Nephron progenitor cell (in vitro differentiated cells): ENCODE data around the gene C11orf21.

Source experiments
- DNase-seq: peaks from one replicate; pipeline ENCODE4 v3.0.0; 2021
- H3K27ac Mint-ChIP-seq: 2 replicates; pipeline ENCODE4 v1.8.0; 2021; ENCODE audit warnings: mild to moderate bottlenecking, moderate library complexity, mixed read lengths
- H3K27me3 Mint-ChIP-seq: 2 replicates; pipeline ENCODE4 v1.8.0; 2021; ENCODE audit warnings: mild to moderate bottlenecking, low read depth, mixed read lengths; ENCODE audit not compliant: poor library complexity
- H3K36me3 Mint-ChIP-seq: 2 replicates; pipeline ENCODE4 v1.8.0; 2021; ENCODE audit warnings: low read depth, mixed read lengths
- H3K4me1 Mint-ChIP-seq: 2 replicates; pipeline ENCODE4 v1.8.0; 2021; ENCODE audit warnings: mixed read lengths
- H3K4me3 Mint-ChIP-seq: 2 replicates; pipeline ENCODE4 v1.8.0; 2021; ENCODE audit warnings: mild to moderate bottlenecking, moderate library complexity, mixed read lengths
- H3K9me3 Mint-ChIP-seq: 2 replicates; pipeline ENCODE4 v1.8.0; 2021; ENCODE audit warnings: mild to moderate bottlenecking, moderate library complexity, mixed read lengths
- TF ChIP-seq, protein P1 (sequence below): fragments of 200-600 bp; sonication (generic); IDR thresholded peaks from 2 replicates; pipeline ENCODE4 v1.5.0; 2021; ENCODE audit warnings: antibody characterized with exemption

The C11orf21 gene

DNA sequence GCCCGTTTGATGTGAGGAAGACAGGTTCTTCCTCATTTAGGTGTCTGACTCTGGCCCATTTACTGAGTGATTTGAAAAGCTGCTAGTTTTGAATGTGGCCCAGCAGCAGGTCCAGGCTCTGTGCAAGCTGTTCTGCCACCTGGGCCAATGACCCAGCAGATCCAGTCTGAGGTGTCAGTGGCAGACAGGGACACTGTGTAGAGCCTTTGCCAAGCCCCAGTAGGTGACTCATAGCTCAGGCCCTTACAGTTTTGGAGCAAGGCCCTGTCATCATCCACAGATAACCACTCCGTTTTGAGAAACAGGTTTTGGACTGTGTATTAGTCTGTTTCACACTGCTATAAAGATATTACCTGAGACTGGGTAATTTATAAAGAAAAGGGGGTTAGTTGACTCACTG is 24.0 kb upstream of the C11orf21 start:
- Mint-ChIP-seq H3K27ac (no peak overlapping the region), H3K9me3 (peaks cover 44% of the 10 kb centered on the region), H3K4me3 (no peak overlapping the region), H3K36me3 (peaks cover 12% of the 10 kb centered on the region), H3K27me3 (peaks cover 33% of the 10 kb centered on the region), H3K4me1 (no peaks in the 10 kb centered on the region)
- TF ChIP-seq, protein P1, sequence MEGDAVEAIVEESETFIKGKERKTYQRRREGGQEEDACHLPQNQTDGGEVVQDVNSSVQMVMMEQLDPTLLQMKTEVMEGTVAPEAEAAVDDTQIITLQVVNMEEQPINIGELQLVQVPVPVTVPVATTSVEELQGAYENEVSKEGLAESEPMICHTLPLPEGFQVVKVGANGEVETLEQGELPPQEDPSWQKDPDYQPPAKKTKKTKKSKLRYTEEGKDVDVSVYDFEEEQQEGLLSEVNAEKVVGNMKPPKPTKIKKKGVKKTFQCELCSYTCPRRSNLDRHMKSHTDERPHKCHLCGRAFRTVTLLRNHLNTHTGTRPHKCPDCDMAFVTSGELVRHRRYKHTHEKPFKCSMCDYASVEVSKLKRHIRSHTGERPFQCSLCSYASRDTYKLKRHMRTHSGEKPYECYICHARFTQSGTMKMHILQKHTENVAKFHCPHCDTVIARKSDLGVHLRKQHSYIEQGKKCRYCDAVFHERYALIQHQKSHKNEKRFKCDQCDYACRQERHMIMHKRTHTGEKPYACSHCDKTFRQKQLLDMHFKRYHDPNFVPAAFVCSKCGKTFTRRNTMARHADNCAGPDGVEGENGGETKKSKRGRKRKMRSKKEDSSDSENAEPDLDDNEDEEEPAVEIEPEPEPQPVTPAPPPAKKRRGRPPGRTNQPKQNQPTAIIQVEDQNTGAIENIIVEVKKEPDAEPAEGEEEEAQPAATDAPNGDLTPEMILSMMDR: no peak
- no peak for DNase-seq

DNA sequence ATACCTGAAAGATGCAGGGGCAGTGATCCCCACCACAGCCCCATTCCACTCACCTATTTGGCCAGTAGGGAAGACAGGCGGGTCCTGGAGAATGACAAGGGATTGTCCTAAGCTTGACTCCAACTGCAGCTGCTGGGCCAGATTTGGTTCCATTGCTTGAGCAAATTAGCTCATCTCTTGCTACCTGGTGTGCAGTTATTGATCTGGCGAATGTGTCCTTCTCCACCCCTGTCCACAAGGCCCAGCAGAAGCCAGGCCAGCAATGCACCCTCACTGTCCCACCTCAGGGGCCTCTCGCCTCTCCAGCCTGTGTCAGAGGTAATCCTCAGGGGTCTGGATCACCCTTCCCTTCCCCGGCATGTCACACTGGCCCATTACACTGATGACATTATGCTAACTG is 23.4 kb upstream of the C11orf21 start:
- Mint-ChIP-seq H3K27me3 (peaks cover 33% of the 10 kb centered on the region), H3K4me3 (no peak overlapping the region), H3K9me3 (peaks cover 38% of the 10 kb centered on the region), H3K4me1 (no peaks in the 10 kb centered on the region), H3K27ac (no peak overlapping the region), H3K36me3 (peaks cover 6% of the 10 kb centered on the region)
- no peak for DNase-seq
- TF ChIP-seq, protein P1: no peak

DNA sequence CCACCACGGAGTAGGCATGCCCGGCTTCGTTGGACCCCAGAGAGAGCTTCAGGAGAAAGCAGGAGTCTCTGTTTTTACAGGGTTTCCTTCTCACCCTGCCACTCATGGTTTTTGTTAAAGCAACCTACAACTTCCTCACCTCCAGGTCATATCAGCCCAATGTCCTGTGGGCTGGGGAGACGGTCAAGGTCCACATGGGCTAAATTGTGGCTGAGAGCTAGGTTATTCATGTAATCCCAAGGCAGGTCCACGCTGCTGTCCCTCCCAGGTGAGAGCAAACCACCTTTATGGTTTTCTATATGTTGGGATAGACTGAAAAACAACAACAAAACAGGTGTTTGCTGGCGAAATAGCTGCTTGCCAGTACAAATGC is 19.6 kb upstream of the C11orf21 start:
- no peak for DNase-seq
- Mint-ChIP-seq H3K27me3 (peaks cover 20% of the 10 kb centered on the region), H3K4me1 (no peaks in the 10 kb centered on the region), H3K27ac (no peak overlapping the region), H3K4me3 (no peak overlapping the region), H3K36me3 (peaks cover 6% of the 10 kb centered on the region), H3K9me3 (peaks cover 31% of the 10 kb centered on the region)
- TF ChIP-seq, protein P1: no peak

DNA sequence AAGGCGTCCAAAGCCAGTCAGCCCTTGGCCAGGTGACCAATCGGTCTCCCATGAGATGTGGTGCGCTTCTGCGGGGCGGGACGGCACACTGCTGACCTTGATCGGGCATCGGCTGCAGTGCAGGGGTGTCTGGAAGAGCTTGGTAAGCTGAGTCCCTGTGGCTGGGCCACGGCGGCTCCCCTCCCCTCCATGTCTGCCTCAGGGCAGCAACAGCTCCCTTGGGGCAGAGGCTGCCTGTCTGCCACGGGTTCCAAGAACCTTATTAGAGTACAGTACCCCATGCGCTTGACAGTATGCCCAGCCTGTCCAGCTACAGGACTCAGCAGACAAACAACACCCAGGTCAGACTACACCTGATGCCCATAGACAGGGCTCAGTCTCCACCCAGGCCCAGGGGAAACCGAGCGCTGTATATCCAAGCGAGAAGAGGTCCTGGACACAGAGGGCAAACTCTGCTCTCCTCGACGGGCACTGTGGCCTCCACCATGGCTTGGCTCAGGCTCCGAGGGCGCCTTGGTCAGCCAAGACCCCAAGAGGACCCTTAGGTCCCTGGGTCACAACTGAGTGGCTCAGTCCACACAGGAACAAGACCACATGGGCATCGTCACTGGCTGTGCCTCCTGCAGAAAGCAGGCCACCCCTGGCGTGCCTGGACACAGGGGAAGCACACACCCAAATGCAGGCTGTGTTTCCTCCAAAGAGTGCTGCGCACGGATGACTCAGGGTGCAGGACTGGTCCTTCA is 19.0 kb upstream of the C11orf21 start:
- Mint-ChIP-seq H3K4me3 (no peak overlapping the region), H3K27me3 (peaks cover 18% of the 10 kb centered on the region), H3K4me1 (no peaks in the 10 kb centered on the region), H3K9me3 (peaks cover 30% of the 10 kb centered on the region), H3K27ac (no peak overlapping the region), H3K36me3 (peaks cover 6% of the 10 kb centered on the region)
- no peak for DNase-seq
- TF ChIP-seq, protein P1: no peak

DNA sequence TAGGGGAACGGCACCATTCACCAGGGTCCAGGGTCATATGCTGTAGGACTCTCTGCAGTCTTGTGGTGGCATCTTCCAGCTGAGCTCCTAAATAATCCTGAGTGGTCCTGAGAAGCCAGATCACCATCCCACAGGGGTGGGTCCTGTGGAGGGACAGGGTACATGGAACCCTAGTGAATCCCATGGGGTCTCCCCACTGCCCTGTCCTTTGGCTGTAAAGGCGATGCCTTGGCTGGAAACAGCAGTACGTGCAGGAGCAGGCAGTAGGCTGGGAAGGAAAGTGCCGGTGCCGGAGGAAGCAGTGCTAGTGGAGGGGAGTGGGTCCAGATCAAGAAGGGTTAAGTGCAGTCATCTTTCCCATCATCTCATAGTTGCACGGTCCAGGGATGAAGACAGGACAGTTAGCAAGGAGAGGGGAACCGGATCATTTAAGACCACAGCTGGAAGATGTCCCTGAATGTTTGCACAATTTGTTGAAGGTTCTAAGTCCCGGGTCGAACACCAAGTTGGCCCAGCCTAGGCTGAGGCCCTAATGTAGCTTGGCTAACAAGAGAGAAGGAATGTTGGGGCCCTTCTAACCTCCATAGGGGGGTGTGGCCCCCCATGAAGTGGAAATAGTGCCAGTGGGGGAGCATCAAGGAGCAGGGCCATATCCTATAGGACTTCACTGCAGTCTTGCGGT is 18.2 kb upstream of the C11orf21 start:
- H3K27me3 Mint-ChIP-seq: peaks cover 12% of the 10 kb centered on the region
- no peak for DNase-seq
- TF ChIP-seq, protein P1: no peak
- peaks cover 6% of the 10 kb centered on the region for H3K36me3 Mint-ChIP-seq
- peaks cover under 1% of the 10 kb centered on the region for H3K4me1 Mint-ChIP-seq
- H3K27ac Mint-ChIP-seq: peak overlapping the region; percentile 22
- H3K9me3 Mint-ChIP-seq: peaks cover 25% of the 10 kb centered on the region
- no peak overlapping the region for H3K4me3 Mint-ChIP-seq
